Measurements from ENCODE around the gene PRKN. TPM values are rescaled to one million over a fixed set of nuclear protein-coding genes. Genes with fewer than 3 reads are reported as not detected.
A peak's percentile ranks its signal among the peaks of the same experiment; 100 is the strongest.
"Not testable (repeated sequence)": the region's sequence is repeated elsewhere in the genome, so short reads cannot be mapped to it uniquely, and the experiment has no call there.

The PRKN gene
- total and polyA plus RNA-seq, 9 of the 15 experiments (the other 6 are each of a cell fraction or from before 2014, with no cell fraction given), result 0.03 to 0.96 (median 0.15) TPM; not detected in 2

DNA sequence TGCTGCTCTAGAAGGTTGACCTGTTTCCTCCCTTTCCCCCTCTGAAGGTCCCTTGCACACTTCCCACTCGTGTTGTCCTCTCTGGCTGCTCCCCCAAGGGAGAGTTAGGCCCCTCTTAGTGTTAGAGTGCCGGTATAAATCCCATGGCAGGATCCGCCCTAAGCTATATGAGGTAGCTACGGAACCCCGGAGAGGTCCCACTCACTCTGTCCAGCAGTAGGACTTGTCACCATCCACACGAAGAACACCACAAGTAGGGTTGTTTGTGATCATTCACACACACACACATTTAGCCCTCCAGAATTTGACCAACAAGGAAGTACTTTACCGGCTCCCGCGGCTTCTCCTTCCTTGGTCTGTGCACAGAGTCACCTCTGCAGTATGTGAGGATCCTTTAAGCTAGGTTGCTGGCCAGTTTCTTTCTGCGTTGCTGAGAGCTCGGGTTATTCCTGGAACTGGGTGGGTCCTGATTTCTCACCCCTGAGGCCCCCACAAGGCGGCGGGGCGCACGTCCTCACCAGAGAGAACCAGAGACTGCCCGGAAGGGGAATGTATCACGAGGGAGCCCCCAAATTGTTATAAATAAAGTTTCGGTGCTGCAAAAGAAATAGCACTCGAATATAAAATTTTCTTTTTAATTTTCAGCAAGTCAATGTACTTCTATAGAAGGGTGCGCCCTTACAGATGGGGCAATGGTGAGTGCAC is 1412.9 kb downstream of the PRKN start (continued):
- TF ChIP-seq, protein P1, sequence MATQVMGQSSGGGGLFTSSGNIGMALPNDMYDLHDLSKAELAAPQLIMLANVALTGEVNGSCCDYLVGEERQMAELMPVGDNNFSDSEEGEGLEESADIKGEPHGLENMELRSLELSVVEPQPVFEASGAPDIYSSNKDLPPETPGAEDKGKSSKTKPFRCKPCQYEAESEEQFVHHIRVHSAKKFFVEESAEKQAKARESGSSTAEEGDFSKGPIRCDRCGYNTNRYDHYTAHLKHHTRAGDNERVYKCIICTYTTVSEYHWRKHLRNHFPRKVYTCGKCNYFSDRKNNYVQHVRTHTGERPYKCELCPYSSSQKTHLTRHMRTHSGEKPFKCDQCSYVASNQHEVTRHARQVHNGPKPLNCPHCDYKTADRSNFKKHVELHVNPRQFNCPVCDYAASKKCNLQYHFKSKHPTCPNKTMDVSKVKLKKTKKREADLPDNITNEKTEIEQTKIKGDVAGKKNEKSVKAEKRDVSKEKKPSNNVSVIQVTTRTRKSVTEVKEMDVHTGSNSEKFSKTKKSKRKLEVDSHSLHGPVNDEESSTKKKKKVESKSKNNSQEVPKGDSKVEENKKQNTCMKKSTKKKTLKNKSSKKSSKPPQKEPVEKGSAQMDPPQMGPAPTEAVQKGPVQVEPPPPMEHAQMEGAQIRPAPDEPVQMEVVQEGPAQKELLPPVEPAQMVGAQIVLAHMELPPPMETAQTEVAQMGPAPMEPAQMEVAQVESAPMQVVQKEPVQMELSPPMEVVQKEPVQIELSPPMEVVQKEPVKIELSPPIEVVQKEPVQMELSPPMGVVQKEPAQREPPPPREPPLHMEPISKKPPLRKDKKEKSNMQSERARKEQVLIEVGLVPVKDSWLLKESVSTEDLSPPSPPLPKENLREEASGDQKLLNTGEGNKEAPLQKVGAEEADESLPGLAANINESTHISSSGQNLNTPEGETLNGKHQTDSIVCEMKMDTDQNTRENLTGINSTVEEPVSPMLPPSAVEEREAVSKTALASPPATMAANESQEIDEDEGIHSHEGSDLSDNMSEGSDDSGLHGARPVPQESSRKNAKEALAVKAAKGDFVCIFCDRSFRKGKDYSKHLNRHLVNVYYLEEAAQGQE (IDR thresholded peaks at IDR 0.05; ENCODE audit: borderline replicate concordance), result peak; percentile 40
- TF ChIP-seq, protein P1 (CRISPR knock-in tag; IDR thresholded peaks at IDR 0.05; ENCODE audit: low read depth), result not testable (repeated sequence)
- TF ChIP-seq DMBX1 (CRISPR knock-in tag; IDR thresholded peaks at IDR 0.05; ENCODE audit: borderline replicate concordance) (0 out of 2 replicates have a peak, but pooled peaks have one; percentile 24), HDAC2 (IDR thresholded peaks at IDR 0.05) (peak; percentile 52)
- TF ChIP-seq, protein P2, sequence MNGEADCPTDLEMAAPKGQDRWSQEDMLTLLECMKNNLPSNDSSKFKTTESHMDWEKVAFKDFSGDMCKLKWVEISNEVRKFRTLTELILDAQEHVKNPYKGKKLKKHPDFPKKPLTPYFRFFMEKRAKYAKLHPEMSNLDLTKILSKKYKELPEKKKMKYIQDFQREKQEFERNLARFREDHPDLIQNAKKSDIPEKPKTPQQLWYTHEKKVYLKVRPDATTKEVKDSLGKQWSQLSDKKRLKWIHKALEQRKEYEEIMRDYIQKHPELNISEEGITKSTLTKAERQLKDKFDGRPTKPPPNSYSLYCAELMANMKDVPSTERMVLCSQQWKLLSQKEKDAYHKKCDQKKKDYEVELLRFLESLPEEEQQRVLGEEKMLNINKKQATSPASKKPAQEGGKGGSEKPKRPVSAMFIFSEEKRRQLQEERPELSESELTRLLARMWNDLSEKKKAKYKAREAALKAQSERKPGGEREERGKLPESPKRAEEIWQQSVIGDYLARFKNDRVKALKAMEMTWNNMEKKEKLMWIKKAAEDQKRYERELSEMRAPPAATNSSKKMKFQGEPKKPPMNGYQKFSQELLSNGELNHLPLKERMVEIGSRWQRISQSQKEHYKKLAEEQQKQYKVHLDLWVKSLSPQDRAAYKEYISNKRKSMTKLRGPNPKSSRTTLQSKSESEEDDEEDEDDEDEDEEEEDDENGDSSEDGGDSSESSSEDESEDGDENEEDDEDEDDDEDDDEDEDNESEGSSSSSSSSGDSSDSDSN (IDR thresholded peaks at IDR 0.05; ENCODE audit: borderline replicate concordance in 1 of 2, low read depth in 2 of 2, low read length in 2 of 2), result 0 out of 4 replicates have a peak, but pooled peaks of 1 of the 2 experiments have one; percentile 23
